Breast epithelium (tissue), 3 donors: Measurements from ENCODE around the gene SERPINI1.

Experiments
- POLR2A ChIP-seq: fragments of 450-650 bp; IDR thresholded peaks from one replicate; pipeline ENCODE4 v1.6.1; 2016; ENCODE audit warnings: antibody characterized with exemption, mild to moderate bottlenecking, moderate library complexity
- POLR2AphosphoS5 ChIP-seq, 3 donors: sonication (generic); formaldehyde crosslinking; IDR thresholded peaks; one replicate each; pipeline ENCODE4 v1.6.1; 2017; ENCODE audit warnings: antibody characterized with exemption in 3 of 3
- TF ChIP-seq, protein P1 (sequence below), 3 donors: fragments of 450-650 bp; IDR thresholded peaks; one replicate each; pipeline ENCODE4 v1.5.1; 2016 to 2017; ENCODE audit warnings: antibody characterized with exemption in 3 of 3, mild to moderate bottlenecking in 3 of 3, moderate library complexity in 3 of 3

DNA sequence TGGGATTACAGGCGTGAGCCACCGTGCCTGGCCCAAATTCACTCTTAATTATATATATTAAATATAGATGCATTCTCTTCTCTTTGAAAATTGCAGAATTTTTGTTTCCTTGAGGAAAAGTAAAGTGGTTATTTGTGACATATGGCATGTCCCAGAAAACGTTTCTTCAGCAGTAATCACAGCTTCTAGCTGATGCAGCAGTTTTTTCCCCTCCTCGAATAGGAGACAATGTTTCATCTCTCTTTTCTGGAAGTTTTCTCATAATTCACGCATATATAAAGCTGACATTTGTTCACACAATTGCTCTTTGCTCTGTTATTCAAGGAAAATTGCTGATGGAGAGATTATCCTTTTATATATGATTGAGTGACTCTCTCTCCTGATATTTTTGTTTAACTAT is 99.8 kb downstream of the SERPINI1 start:
- TF ChIP-seq, protein P1, sequence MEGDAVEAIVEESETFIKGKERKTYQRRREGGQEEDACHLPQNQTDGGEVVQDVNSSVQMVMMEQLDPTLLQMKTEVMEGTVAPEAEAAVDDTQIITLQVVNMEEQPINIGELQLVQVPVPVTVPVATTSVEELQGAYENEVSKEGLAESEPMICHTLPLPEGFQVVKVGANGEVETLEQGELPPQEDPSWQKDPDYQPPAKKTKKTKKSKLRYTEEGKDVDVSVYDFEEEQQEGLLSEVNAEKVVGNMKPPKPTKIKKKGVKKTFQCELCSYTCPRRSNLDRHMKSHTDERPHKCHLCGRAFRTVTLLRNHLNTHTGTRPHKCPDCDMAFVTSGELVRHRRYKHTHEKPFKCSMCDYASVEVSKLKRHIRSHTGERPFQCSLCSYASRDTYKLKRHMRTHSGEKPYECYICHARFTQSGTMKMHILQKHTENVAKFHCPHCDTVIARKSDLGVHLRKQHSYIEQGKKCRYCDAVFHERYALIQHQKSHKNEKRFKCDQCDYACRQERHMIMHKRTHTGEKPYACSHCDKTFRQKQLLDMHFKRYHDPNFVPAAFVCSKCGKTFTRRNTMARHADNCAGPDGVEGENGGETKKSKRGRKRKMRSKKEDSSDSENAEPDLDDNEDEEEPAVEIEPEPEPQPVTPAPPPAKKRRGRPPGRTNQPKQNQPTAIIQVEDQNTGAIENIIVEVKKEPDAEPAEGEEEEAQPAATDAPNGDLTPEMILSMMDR (IDR thresholded peaks at IDR 0.05) = no peak
- no peak for TF ChIP-seq POLR2A
- TF ChIP-seq POLR2AphosphoS5 (IDR thresholded peaks at IDR 0.05) = no peak
